ENCODE measurements around the gene HLTF. TPM values are rescaled to one million over a fixed set of nuclear protein-coding genes. Genes with fewer than 3 reads are reported as not detected.
"Not testable (repeated sequence)": the region's sequence is repeated elsewhere in the genome, so short reads cannot be mapped to it uniquely, and the experiment has no call there.

Gene HLTF
- total RNA-seq, 6 experiments from 2014 or later = 31.0 to 36.6 (median 34.5) TPM

DNA sequence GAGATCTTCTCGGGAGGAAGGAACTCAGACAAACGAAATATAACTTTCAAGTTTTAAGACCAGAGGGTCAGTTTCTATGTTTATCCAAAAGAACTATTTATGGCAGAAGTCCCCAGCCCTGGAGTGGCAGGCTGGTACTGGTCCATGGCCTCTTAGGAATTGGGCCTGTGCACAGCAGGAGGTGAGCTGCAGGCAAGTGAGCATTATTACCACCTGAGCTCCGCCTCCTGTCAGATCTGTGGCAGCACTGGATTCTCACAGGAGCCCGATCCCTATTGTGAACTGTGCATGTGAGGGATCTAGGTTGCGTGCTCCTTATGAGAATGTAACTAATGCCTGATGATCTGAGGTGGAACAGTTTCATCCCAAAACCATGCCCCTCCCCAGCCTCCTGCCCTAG is 28.8 kb upstream of the HLTF start:
- Mint-ChIP-seq H3K4me3 (no peak overlapping the region), H3K4me1 (ENCODE audit: low read depth) (peaks cover 7% of the 10 kb centered on the region; the same call in 1 of the 2 replicates), H3K36me3 (ENCODE audit: low read depth) (peaks cover 4% of the 10 kb centered on the region; the same call in 1 of the 2 replicates), H3K27me3 (ENCODE audit: insufficient read depth) (no peaks in the 10 kb centered on the region), H3K27ac (no peak overlapping the region), H3K9me3 (no peaks in the 10 kb centered on the region)
- DNase-seq = no peak
- TF ChIP-seq, protein P1, sequence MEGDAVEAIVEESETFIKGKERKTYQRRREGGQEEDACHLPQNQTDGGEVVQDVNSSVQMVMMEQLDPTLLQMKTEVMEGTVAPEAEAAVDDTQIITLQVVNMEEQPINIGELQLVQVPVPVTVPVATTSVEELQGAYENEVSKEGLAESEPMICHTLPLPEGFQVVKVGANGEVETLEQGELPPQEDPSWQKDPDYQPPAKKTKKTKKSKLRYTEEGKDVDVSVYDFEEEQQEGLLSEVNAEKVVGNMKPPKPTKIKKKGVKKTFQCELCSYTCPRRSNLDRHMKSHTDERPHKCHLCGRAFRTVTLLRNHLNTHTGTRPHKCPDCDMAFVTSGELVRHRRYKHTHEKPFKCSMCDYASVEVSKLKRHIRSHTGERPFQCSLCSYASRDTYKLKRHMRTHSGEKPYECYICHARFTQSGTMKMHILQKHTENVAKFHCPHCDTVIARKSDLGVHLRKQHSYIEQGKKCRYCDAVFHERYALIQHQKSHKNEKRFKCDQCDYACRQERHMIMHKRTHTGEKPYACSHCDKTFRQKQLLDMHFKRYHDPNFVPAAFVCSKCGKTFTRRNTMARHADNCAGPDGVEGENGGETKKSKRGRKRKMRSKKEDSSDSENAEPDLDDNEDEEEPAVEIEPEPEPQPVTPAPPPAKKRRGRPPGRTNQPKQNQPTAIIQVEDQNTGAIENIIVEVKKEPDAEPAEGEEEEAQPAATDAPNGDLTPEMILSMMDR (IDR thresholded peaks at IDR 0.05) = no peak

DNA sequence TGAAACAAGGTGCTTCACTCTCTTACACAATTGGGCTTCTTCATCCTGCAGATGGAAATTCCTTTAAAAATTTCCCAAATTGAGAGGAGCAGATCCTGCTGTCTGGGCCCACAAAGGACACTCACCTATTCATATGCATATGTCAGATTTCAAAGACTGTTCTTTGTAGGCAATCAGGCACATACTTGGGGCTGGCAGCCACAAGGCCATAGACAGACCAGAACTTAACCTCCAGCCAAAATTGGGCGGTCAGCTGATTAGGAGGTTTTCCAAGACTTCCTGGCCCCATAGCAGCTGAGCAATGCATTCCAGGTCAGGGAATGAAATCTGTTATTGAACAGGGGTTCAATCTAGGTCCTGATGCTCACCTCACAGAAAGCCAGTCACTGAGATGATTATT is 28.1 kb upstream of the HLTF start:
- Mint-ChIP-seq H3K4me1 (ENCODE audit: low read depth) (peaks cover 7% of the 10 kb centered on the region; the same call in 1 of the 2 replicates), H3K36me3 (ENCODE audit: low read depth) (peaks cover 8% of the 10 kb centered on the region; the same call in 1 of the 2 replicates), H3K27me3 (ENCODE audit: insufficient read depth) (no peaks in the 10 kb centered on the region), H3K4me3 (no peak overlapping the region), H3K9me3 (no peaks in the 10 kb centered on the region), H3K27ac (no peak overlapping the region)
- TF ChIP-seq, protein P1 (IDR thresholded peaks at IDR 0.05) = no peak
- DNase-seq = no peak

DNA sequence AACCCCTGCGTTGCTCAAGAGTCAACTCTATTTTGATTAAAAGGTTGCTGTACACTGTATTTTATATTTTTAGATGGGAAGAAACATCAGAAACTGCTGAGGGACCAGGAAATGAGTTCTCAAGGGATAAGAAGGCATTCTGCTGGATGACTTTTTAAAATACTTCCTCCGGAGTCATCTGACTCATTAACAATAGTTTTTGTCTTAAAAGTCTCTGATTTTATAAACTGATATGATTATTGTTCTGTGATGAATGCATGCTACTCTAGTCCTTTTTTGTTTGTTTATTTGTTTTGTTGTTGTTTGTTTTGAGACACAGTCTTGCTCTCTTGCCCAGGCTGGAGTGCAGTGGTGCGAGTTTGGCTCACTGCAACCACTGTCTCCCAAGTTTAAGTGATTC is 18.2 kb upstream of the HLTF start:
- peaks cover 14% of the 10 kb centered on the region; the same call in 1 of the 2 replicates for H3K9me3 Mint-ChIP-seq
- no peak overlapping the region for H3K27ac Mint-ChIP-seq
- H3K27me3 Mint-ChIP-seq (ENCODE audit: insufficient read depth) = peaks cover 9% of the 10 kb centered on the region
- no peak overlapping the region for H3K4me3 Mint-ChIP-seq
- H3K4me1 Mint-ChIP-seq (ENCODE audit: low read depth) = 0 out of 2 replicates have a peak, but pooled peaks cover 6% of the 10 kb centered on the region
- H3K36me3 Mint-ChIP-seq (ENCODE audit: low read depth) = 0 out of 2 replicates have a peak, but pooled peaks cover 5% of the 10 kb centered on the region
- TF ChIP-seq, protein P1 (IDR thresholded peaks at IDR 0.05) = no peak
- DNase-seq = no peak

DNA sequence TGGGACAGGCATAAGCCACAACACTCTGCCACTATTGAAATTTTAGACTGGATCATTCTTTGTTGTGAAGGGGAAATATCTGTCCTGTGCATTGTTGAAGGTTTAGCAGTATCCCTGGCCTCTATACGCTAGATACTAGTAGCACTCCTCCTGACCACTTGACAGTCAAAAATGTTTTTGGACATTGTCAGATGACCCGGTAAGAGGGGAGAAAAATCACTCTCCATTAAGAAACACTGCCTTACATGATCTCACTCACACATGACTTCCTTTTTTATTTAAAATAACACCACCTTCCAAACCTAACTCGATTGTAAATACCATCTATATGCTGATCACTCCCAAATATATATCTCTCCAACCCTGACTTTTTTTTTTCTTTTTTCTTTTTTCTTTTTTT is 15.3 kb upstream of the HLTF start:
- H3K4me1 Mint-ChIP-seq (ENCODE audit: low read depth) = 0 out of 2 replicates have a peak, but pooled peaks cover 6% of the 10 kb centered on the region
- peaks cover 9% of the 10 kb centered on the region for H3K27me3 Mint-ChIP-seq (ENCODE audit: insufficient read depth)
- no peak for DNase-seq
- H3K27ac Mint-ChIP-seq = no peak overlapping the region
- H3K36me3 Mint-ChIP-seq (ENCODE audit: low read depth) = 0 out of 2 replicates have a peak, but pooled peaks cover 5% of the 10 kb centered on the region
- H3K9me3 Mint-ChIP-seq = peaks cover 14% of the 10 kb centered on the region; the same call in 1 of the 2 replicates
- TF ChIP-seq, protein P1 (IDR thresholded peaks at IDR 0.05) = no peak
- no peak overlapping the region for H3K4me3 Mint-ChIP-seq

DNA sequence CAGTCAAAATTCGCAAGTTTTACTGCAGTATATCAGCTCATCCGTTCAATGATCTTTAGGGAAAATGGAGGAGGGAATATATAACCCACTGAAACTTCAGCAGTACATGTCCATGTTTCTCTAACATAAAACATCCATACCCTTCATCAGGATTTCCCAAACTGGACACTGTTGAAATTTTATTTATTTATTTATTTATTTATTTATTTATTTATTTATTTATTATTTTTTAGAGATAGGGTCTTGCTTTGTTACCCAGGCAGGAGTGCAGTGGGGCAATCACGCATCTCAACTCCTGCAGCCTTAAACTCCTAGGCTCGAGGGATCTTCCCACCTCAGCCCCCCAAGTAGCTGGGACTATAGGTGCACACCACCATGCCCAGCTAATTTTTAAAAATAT is 14.8 kb upstream of the HLTF start:
- H3K4me1 Mint-ChIP-seq (ENCODE audit: low read depth) = 0 out of 2 replicates have a peak, but pooled peaks cover 6% of the 10 kb centered on the region
- peaks cover 9% of the 10 kb centered on the region; the same call in 1 of the 2 replicates for H3K9me3 Mint-ChIP-seq
- H3K36me3 Mint-ChIP-seq (ENCODE audit: low read depth) = 0 out of 2 replicates have a peak, but pooled peaks cover 5% of the 10 kb centered on the region
- no peak overlapping the region for H3K4me3 Mint-ChIP-seq
- no peak for DNase-seq
- TF ChIP-seq, protein P1 (IDR thresholded peaks at IDR 0.05) = no peak
- H3K27ac Mint-ChIP-seq = no peak overlapping the region
- H3K27me3 Mint-ChIP-seq (ENCODE audit: insufficient read depth) = peaks cover 9% of the 10 kb centered on the region

DNA sequence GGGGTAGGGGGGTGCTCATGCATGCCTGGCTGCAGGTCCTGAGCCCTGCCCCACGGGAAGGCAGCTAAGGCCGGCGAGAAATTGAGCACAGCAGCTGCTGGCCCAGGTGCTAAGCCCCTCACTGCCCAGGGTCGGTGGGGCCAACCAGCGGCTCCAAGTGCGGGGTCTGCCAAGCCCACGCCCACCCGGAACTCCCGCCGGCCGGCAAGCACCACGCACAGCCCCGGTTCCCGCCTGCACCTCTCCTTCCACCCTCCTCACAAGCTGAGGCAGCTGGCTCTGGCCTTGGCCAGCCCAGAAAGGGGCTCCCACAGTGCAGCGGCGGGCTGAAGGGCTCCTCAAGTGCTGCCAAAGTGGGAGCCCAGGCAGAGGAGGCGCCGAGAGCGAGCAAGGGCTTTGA is 11.7 kb upstream of the HLTF start:
- not testable (repeated sequence) for H3K4me1 Mint-ChIP-seq (ENCODE audit: low read depth); H3K27ac Mint-ChIP-seq; DNase-seq; H3K36me3 Mint-ChIP-seq (ENCODE audit: low read depth); H3K9me3 Mint-ChIP-seq; H3K4me3 Mint-ChIP-seq; H3K27me3 Mint-ChIP-seq (ENCODE audit: insufficient read depth)

Data from HFFc6 (cell line).